SK-N-DZ (cell line): Measurements from ENCODE around the gene GRIN3B.

ENCODE experiments used
- DNase-seq: peaks from one replicate; pipeline ENCODE4 v3.0.0-alpha.2; 2015; ENCODE audit warnings: low spot score

The GRIN3B gene

DNA sequence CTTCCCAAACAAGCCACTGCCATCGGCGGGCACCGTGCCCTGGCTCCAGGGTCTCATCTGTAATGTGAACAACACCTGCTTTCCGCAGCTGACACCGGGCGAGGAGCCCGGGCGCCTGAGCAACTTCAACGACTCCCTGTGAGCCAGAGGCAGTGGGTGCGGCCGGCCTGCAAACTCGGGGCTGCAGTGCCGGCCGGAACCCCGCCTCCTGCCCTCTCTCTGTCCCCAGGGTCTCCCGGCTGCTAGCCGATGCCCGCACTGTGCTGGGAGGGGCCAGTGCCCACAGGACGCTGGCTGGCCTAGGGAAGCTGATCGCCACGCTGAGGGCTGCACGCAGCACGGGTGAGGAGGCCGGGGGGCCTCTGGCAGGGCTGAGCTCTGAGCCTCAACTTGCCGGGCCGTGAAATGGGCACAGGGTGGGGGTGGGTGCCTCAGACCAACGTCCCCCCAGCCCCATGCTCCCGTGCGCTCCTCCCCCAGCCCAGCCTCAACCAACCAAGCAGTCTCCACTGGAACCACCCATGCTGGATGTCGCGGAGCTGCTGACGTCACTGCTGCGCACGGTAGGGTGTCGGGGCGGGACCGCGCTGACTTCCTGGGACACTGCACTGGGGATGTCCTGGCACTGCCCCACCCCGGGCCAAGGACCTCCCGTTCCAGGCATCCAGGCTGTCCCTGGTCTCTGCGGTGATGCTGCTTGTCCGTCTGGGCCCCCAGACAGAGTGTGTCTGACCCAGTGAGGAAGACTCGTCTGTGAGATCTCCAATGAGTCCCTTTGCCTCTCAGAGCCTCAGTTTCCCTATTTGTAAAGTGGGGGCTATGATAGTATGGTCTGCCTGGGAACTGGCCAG, 41.8 kb downstream of the GRIN3B start:
- peak; percentile 77 for DNase-seq

DNA sequence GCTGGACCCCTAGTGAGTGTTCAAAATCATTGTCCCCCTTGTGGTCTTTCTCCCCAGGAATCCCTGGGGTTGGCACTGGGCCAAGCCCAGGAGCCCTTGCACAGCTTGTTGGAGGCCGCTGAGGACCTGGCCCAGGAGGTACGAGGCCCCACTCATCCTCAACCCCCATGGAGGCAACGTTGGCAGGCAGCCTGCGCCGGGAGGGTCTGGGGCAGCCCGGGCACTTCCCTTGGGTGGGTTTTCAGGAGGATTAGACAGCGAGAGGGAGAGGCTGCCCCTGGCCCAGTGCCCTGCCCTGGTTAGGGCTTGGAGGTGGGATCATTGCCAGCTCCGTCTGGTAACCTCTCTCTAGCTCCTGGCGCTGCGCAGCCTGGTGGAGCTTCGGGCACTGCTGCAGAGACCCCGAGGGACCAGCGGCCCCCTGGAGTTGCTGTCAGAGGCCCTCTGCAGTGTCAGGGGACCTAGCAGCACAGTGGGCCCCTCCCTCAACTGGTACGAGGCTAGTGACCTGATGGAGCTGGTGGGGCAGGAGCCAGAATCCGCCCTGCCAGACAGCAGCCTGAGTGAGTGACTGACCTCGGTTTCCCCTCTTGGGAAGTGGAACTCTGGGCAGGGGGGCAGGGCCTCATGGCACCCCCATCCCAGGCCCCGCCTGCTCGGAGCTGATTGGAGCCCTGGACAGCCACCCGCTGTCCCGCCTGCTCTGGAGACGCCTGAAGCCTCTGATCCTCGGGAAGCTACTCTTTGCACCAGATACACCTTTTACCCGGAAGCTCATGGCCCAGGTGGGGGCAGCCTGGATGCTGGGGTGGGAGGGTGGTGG, 42.7 kb downstream of the GRIN3B start:
- DNase-seq: peak; percentile 59

DNA sequence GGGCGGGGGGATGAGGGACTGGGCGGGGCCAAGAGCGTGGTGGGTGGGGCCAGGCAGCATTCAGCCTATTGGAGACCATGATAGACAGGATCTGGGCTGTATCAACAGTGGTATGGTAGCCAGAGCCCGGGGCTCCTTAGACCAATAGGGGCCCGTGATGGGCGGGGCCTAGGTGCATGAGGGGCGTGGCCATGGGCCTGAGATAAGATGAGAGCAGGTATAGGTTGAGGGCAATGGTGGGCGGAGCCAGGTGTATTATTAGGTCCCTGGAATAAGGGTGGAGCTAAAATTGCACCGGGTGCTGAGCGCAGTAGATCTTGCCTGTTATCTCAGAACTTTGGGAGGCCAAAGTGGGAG, 45.0 kb downstream of the GRIN3B start:
- DNase-seq: peak; percentile 61

DNA sequence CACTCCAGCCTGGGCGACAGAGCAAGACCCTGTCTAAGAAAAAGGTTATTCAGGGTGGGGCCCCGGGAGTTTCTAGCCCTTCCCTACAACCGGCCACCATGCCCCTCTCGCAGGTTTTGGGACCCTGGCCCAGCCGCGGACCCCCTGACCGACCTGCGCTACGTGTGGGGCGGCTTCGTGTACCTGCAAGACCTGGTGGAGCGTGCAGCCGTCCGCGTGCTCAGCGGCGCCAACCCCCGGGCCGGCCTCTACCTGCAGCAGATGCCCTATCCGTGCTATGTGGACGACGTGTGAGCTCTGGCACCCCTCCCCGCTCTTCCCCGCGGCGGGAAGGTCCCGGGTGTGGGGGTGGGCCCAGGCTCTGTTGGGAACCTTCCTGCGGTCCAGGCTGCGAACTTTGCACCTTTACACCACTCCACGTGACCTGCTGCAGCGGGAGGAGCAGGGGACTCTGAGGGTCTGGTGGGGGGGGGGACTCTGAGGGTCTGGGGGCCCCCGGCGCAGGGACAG, 46.0 kb downstream of the GRIN3B start:
- no peak for DNase-seq

DNA sequence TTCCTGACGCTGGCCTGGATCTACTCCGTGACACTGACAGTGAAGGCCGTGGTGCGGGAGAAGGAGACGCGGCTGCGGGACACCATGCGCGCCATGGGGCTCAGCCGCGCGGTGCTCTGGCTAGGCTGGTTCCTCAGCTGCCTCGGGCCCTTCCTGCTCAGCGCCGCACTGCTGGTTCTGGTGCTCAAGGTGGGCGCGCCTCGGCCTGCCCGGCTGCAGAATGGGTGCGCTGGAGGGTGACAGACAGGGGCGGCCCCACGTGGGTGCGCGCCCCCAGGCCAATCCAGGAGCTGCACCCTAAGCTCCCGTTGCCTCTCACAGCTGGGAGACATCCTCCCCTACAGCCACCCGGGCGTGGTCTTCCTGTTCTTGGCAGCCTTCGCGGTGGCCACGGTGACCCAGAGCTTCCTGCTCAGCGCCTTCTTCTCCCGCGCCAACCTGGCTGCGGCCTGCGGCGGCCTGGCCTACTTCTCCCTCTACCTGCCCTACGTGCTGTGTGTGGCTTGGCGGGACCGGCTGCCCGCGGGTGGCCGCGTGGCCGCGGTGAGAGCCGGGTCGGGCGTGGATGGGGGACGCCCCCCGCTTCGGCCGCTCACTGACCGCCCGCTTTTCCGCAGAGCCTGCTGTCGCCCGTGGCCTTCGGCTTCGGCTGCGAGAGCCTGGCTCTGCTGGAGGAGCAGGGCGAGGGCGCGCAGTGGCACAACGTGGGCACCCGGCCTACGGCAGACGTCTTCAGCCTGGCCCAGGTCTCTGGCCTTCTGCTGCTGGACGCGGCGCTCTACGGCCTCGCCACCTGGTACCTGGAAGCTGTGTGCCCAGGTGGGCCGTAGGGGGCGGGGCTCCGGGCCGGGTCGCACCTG, 46.8 kb downstream of the GRIN3B start:
- no peak for DNase-seq

DNA sequence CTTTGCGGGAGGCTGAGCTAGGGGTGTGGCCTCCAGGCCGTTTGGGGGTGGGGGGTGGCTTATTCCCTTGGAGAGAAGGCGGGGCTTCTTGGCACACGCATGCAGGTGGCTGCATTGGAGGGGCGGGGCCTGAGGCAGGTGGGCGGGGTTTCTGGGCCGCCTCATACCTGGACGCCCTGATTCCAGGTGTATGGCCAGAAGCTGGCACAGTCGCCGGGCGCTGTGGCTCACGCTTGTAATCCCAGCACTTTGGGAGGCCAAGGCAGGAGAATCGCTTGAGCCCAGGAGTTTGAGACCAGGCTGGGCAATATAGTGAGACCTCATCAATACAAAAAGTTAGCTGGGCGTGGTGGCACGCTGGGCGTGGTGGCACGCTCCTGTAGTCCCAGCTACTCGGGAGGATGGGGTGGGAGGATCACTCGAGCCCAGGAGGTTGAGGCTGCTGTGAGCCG, 47.5 kb downstream of the GRIN3B start:
- no peak for DNase-seq

DNA sequence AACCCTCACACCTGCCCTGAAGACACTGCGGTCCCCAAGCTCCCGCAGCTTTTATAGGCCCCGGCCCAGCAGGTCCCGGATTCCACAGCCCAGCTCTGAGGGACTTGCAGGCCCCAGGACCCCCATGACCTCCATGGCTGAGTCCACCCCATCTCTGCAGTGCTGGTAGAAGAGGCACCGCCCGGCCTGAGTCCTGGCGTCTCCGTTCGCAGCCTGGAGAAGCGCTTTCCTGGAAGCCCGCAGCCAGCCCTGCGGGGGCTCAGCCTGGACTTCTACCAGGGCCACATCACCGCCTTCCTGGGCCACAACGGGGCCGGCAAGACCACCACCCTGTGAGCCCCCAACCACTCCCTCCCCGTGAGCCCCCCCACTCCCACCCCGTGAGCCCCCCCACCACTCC, 48.9 kb downstream of the GRIN3B start:
- no peak for DNase-seq

DNA sequence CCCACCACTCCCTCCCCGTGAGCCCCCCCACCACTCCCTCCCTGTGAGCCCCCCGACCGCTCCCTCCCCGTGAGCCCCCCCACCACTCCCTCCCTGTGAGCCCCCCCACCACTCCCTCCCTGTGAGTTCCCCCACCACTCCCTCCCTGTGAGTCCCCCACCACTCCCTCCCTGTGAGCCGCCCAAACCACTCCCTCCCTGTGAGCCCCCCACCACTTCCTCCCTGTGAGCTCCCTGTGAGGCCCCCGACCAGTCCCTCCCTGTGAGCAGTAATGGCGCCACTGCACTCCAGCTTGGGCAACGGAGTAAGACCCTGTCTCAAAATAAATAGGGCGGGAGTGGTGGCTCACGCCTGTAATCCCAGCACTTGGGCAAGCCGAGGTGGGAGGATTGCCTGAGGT, 49.6 kb downstream of the GRIN3B start:
- DNase-seq: peak; percentile 54

DNA sequence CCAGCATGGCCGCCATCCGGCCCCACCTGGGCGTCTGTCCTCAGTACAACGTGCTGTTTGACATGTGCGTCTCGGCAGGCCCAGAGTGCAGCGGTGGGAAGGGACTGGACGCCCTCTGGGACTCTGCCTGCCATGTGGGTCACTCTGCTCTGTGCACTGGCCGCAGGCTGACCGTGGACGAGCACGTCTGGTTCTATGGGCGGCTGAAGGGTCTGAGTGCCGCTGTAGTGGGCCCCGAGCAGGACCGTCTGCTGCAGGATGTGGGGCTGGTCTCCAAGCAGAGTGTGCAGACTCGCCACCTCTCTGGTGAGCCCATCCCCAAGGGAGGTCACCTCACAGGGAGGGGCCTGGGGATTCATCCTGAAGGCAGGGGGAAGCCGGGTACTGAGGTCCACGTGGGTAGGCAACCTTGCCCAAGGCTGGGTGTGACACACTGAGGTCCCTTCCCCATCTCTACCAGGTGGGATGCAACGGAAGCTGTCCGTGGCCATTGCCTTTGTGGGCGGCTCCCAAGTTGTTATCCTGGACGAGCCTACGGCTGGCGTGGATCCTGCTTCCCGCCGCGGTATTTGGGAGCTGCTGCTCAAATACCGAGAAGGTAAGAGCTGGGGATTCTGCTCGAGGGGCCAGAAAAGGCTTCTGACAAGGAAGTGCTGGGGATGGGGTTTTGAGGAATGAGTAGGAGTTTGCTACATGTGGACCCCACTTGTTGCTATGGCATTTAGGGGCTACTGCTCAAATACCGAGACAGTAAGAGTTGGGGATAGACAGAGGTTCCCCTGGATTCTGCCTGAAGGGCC, 51.0 kb downstream of the GRIN3B start:
- no peak for DNase-seq

DNA sequence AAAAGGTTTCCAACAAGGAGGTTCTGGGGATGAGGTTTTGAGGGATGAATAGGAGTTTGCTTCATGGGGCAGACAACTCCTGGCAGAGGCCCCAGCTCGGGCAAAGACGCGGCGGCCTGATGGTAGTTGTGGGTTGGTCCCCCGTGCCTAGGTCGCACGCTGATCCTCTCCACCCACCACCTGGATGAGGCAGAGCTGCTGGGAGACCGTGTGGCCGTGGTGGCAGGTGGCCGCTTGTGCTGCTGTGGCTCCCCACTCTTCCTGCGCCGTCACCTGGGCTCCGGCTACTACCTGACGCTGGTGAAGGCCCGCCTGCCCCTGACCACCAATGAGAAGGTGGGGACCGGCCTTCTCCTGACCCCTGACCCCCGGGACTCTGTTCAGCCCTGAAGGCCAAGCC, 51.6 kb downstream of the GRIN3B start:
- no peak for DNase-seq

DNA sequence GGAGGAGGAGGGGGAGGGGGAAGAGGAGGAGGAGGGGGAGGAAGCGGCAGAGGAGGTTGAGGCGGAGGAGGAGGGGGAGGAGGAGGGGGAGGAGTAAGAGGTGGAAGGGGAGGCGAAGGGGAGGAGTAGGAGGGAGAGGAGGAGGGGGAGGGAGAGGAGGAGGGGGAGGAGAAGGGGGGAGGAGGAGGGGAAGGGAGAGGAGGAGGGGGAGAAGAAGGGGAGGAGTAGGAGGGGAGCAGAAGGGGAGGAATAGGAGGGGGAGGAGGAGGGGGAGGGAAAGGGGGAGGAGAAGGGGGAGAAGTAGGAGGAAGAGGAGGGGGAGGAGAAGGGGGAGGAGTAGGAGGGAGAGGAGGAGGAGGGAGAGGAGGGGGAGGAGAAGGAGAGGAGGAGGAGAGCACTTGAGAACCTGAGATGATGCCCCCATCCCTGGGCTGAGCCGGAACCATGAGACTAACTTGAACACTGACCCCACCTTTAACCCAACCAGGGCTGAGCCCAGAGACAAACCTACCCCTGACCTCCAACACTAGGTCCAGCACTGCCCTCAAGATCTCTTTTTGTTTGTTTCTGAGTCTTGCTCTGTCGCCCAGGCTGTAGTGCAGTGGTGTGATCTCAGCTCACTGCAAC, 52.2 kb downstream of the GRIN3B start:
- no peak for DNase-seq

DNA sequence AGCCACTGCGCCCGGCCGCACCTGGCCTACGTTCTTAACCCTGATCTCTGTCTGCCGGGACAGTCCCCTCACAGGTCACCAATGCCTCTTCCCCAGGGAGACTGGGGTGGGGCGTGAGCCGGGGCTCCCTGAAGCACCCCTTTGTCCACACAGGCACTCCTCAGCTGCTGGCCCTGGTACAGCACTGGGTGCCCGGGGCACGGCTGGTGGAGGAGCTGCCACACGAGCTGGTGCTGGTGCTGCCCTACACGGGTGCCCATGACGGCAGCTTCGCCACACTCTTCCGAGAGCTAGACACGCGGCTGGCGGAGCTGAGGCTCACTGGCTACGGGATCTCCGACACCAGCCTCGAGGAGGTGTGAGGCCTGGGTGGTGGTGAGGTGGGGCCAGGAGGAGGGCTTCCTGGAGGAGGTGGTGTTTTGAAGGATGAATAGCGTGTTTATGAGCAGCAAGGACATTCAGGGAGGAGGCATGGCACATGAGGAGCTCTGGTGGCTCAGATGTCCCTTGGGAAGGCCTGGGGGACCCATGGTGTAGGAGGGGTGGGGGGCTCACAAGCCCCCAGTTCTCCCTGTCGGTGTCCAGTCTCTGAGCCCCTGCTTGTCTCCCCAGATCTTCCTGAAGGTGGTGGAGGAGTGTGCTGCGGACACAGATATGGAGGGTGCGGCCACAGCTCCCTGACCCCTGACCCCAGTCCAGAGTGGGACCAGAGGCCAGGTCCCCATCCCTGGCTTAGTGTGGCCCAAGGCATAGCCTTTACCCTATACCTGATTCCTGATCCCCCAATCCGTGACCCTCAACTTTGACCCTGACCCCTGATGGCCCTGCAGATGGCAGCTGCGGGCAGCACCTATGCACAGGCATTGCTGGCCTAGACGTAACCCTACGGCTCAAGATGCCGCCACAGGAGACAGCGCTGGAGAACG, 53.2 kb downstream of the GRIN3B start:
- DNase-seq: no peak

DNA sequence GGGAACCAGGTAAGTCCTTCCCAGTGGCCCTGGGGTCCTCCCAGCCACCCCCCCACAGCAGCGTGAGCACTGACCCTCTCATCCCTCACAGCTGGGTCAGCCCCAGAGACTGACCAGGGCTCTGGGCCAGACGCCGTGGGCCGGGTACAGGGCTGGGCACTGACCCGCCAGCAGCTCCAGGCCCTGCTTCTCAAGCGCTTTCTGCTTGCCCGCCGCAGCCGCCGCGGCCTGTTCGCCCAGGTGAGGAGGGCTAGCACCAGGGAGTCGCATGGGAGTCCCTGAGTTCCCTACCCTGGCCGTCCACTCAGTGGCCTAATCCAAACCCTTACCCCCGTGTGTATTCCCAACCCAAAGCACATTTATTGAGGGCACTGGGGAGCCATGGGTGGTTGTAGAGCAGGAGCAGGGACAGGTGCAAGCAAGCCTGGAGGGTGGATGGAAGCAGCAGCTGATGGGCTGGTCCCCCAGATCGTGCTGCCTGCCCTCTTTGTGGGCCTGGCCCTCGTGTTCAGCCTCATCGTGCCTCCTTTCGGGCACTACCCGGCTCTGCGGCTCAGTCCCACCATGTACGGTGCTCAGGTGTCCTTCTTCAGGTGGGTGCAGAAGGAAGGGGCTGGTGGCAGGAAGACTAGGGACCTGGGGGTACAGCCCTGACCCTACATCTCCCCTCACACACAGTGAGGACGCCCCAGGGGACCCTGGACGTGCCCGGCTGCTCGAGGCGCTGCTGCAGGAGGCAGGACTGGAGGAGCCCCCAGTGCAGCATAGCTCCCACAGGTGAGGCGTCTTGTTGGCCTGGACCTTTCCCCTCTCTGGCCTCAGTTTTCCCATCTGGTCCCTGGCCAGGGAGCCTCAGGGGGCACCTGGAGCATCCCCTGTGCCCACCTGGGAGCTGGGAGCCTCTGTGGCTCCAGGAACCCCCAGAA, 54.1 kb downstream of the GRIN3B start:
- no peak for DNase-seq

DNA sequence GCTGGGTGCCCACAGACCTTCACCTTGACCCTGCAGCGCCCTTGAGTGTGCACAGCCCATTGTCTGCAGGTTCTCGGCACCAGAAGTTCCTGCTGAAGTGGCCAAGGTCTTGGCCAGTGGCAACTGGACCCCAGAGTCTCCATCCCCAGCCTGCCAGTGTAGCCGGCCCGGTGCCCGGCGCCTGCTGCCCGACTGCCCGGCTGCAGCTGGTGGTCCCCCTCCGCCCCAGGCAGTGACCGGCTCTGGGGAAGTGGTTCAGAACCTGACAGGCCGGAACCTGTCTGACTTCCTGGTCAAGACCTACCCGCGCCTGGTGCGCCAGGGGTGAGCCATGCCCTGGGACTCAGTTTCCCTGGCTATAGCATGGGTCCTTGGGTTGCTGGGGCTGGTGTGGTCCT, 54.8 kb downstream of the GRIN3B start:
- DNase-seq: no peak

DNA sequence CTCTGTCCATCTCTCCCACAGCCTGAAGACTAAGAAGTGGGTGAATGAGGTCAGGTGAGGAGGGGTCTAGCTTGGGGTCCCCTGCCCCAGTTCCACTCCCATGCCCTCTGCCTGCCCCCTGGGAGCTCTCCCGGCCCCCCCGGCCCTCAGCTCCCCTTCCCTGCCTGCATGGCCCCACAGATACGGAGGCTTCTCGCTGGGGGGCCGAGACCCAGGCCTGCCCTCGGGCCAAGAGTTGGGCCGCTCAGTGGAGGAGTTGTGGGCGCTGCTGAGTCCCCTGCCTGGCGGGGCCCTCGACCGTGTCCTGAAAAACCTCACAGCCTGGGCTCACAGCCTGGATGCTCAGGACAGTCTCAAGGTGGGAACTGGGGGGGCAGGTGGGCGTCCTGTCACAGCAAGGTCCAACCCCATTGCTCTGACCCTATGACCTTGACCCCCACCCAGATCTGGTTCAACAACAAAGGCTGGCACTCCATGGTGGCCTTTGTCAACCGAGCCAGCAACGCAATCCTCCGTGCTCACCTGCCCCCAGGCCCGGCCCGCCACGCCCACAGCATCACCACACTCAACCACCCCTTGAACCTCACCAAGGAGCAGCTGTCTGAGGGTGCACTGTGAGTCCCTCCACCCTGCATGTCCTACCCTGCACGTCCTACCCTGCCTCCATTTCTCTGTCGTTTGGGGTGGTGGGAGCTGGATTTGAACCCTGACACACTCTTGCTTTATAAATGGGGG, 55.8 kb downstream of the GRIN3B start:
- no peak for DNase-seq

DNA sequence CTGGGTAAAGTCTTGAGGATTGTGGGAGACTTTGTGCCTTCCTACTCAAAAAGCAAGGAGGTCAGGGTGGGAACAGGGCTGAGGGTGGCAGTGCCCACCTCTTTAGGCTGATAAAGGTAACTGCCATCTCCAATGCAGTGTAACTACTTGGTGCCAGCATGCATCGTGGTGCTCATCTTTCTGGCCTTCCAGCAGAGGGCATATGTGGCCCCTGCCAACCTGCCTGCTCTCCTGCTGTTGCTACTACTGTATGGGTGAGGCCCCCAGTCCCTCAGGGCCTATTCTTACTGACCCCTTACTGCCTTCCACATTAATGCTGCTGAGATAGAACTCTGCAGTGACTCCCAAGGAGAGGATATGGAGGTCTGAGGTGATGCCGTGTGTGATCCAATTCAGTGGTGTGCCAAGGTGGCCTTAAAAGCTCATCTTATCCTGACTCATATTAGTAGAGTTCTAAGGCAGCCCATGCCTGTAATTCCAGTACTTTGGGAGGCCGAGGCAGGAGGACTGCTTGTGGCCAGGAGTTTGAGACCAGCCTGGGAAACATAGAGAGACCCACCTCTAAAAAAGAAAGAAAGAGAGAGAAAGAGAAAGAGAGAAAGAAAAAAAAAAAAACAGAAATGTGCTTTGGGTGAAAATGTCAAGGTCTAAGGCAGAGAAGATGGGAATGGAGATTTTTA, 57.1 kb downstream of the GRIN3B start:
- peak; percentile 74 for DNase-seq

DNA sequence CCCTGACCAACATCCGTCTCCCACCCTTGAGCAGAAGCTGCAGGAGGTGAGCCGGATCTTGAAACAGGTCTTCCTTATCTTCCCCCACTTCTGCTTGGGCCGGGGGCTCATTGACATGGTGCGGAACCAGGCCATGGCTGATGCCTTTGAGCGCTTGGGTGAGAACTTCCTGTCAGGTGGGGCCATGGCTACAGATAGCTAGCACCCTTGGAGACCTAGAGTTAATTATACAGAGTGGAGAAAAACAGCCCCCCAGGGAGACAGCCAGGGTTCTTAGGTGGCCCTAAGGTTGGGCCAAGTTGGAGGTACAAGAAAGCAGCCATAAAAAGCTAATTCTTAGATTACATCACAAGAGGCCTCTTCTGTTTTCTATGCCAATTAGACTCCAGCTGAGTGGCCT, 57.9 kb downstream of the GRIN3B start:
- DNase-seq: no peak
